SK-N-SH (cell line): ENCODE data around the gene ARFGAP1. TPM values are rescaled to one million over a fixed set of nuclear protein-coding genes. Genes with fewer than 3 reads are reported as not detected.

ENCODE experiments used
- CTCF ChIA-PET: fragments of 300-600, 350-600 bp; formaldehyde crosslinking; extraction: SDS; loops from one replicate; lab custom pipeline; 2021; lab: Yijun Ruan, JAX
- POLR2A ChIA-PET: fragments of 350-600 bp; sonication (Branson Sonifier 250); formaldehyde crosslinking; extraction: SDS; loops from one replicate; lab custom pipeline; 2020; ENCODE audit warnings: antibody characterized with exemption, inconsistent platforms; lab: Yijun Ruan, JAX
- DNase-seq: peaks from one replicate; pipeline ENCODE4 v3.0.0; 2012
- H2AFZ ChIP-seq: fragments of 200-600 bp; sonication (generic); 2 replicates; pipeline ENCODE4 v1.8.1; 2016; ENCODE audit warnings: antibody characterized with exemption, mild to moderate bottlenecking, low read depth
- H3F3A ChIP-seq: fragments of 200-600 bp; sonication (generic); replicated peaks from 2 replicates; pipeline ENCODE3; 2016; ENCODE audit warnings: antibody characterized with exemption, mild to moderate bottlenecking; ENCODE audit not compliant: insufficient read depth
- H3K27ac ChIP-seq, 2 experiments: fragments of 200-500 bp in 1 of 2; fragments of 200-600 bp in 1 of 2; sonication (Bioruptor generic) in 1 of 2; sonication (generic), shearing (Covaris generic) in 1 of 2; 2 replicates each; pipeline versions ENCODE4 v1.5.1 to v1.6.1; 2014 to 2016; ENCODE audit warnings: low read depth in 2 of 2, inconsistent platforms in 1 of 2, low read length in 1 of 2, mild to moderate bottlenecking in 1 of 2, mixed read lengths in 1 of 2
- H3K27me3 ChIP-seq: fragments of 200-600 bp; sonication (generic), shearing (Covaris generic); 2 replicates; pipeline ENCODE4 v1.6.1; 2016; ENCODE audit warnings: mixed run types; ENCODE audit not compliant: insufficient read depth
- H3K36me3 ChIP-seq, 2 experiments: fragments of 200-500 bp in 1 of 2; fragments of 200-600 bp in 1 of 2; sonication (Bioruptor generic) in 1 of 2; sonication (generic) in 1 of 2; replicated peaks in 1 of 2; 2 replicates each; pipeline versions ENCODE3 to v1.5.1; 2014 to 2016; ENCODE audit warnings: low read length in 1 of 2, mild to moderate bottlenecking in 1 of 2; ENCODE audit not compliant: insufficient read depth in 2 of 2, control insufficient read depth in 1 of 2
- H3K4me1 ChIP-seq, 2 experiments: fragments of 200-500 bp in 1 of 2; fragments of 200-600 bp in 1 of 2; sonication (Bioruptor generic) in 1 of 2; sonication (generic), shearing (Covaris generic) in 1 of 2; 2 replicates each; pipeline versions ENCODE4 v1.5.1 to v1.6.1; 2014 to 2016; ENCODE audit warnings: low read depth in 1 of 2, low read length in 1 of 2, mixed run types in 1 of 2; ENCODE audit not compliant: insufficient read depth in 2 of 2, control insufficient read depth in 1 of 2
- H3K4me2 ChIP-seq: fragments of 200-600 bp; sonication (generic), shearing (Covaris generic); 2 replicates; pipeline ENCODE4 v1.6.1; 2017; ENCODE audit warnings: mixed run types
- H3K4me3 ChIP-seq, 2 experiments: fragments of 200-500 bp in 1 of 2; fragments of 200-600 bp in 1 of 2; sonication (Bioruptor generic) in 1 of 2; sonication (generic), shearing (Covaris generic) in 1 of 2; 2 replicates each; pipeline versions ENCODE4 v1.5.1 to v1.8.1; 2014 to 2016; ENCODE audit warnings: low read depth in 2 of 2, inconsistent platforms in 1 of 2, low read length in 1 of 2, mild to moderate bottlenecking in 1 of 2, mixed read lengths in 1 of 2, moderate library complexity in 1 of 2
- H3K79me2 ChIP-seq: fragments of 200-600 bp; sonication (generic); 2 replicates; pipeline ENCODE4 v1.8.1; 2017; ENCODE audit warnings: mild to moderate bottlenecking; ENCODE audit not compliant: insufficient read depth
- H3K9ac ChIP-seq: fragments of 200-600 bp; sonication (generic); 2 replicates; pipeline ENCODE4 v1.6.1; 2017; ENCODE audit warnings: mixed run types
- H3K9me2 ChIP-seq: fragments of 200-600 bp; sonication (generic); 2 replicates; pipeline ENCODE4 v1.6.1; 2017; ENCODE audit warnings: mixed run types
- H3K9me3 ChIP-seq: fragments of 200-600 bp; sonication (generic); 2 replicates; pipeline ENCODE4 v1.6.1; 2017; ENCODE audit warnings: mixed run types, mild to moderate bottlenecking, moderate library complexity
- H4K20me1 ChIP-seq: fragments of 200-600 bp; sonication (generic); 2 replicates; pipeline ENCODE4 v1.6.1; 2017; ENCODE audit warnings: mild to moderate bottlenecking, mixed run types; ENCODE audit not compliant: insufficient read depth
- CTCF ChIP-seq: fragments of 200-600 bp; sonication (generic); IDR thresholded peaks from 2 replicates; pipeline ENCODE4 v1.6.1; 2017; ENCODE audit warnings: antibody characterized with exemption, mild to moderate bottlenecking, moderate library complexity
- ELF1 ChIP-seq: IDR thresholded peaks from 2 replicates; pipeline ENCODE4 v1.4.0; 2012
- FOSL2 ChIP-seq: IDR thresholded peaks from 2 replicates; pipeline ENCODE4 v1.4.0; 2012; ENCODE audit warnings: low read depth, mild to moderate bottlenecking, moderate library complexity, borderline replicate concordance
- FOXM1 ChIP-seq: IDR thresholded peaks from 2 replicates; pipeline ENCODE4 v1.4.0; 2012; ENCODE audit warnings: low read depth, mild to moderate bottlenecking
- MEF2A ChIP-seq: IDR thresholded peaks from 2 replicates; pipeline ENCODE4 v1.4.0; 2012; ENCODE audit warnings: low read depth, borderline replicate concordance
- MXI1 ChIP-seq: IDR thresholded peaks from 2 replicates; pipeline ENCODE4 v1.6.1; 2012; ENCODE audit warnings: mild to moderate bottlenecking, low read depth, low read length, improper control_type of control experiment
- NFIC ChIP-seq: IDR thresholded peaks from 2 replicates; pipeline ENCODE4 v1.4.0; 2012; ENCODE audit warnings: borderline replicate concordance
- NRF1 ChIP-seq: IDR thresholded peaks from 2 replicates; pipeline ENCODE4 v1.6.1; 2012; ENCODE audit warnings: low read depth, mild to moderate bottlenecking, low read length
- PBX3 ChIP-seq: IDR thresholded peaks from 2 replicates; pipeline ENCODE4; 2012
- POLR2AphosphoS5 ChIP-seq: IDR thresholded peaks from 2 replicates; pipeline ENCODE4 v1.6.1; 2012; ENCODE audit warnings: low read depth, low read length
- RAD21 ChIP-seq: IDR thresholded peaks from 2 replicates; pipeline ENCODE4 v1.6.1; 2012; ENCODE audit warnings: mild to moderate bottlenecking, low read length
- RXRA ChIP-seq: IDR thresholded peaks from 2 replicates; pipeline ENCODE4 v1.4.0; 2012; ENCODE audit warnings: low read depth, mild to moderate bottlenecking, borderline replicate concordance
- SMC3 ChIP-seq: IDR thresholded peaks from 2 replicates; pipeline ENCODE4 v1.6.1; 2012; ENCODE audit warnings: low read depth, low read length, improper control_type of control experiment
- TCF12 ChIP-seq: IDR thresholded peaks from 2 replicates; pipeline ENCODE4 v1.4.0; 2012
- TEAD4 ChIP-seq: IDR thresholded peaks from 2 replicates; pipeline ENCODE4 v1.4.0; 2012; ENCODE audit warnings: mild to moderate bottlenecking, borderline replicate concordance; ENCODE audit not compliant: insufficient read depth
- USF1 ChIP-seq: IDR thresholded peaks from 2 replicates; pipeline ENCODE4 v1.4.0; 2012; ENCODE audit warnings: low read depth, borderline replicate concordance
- USF2 ChIP-seq: fragments of 150-350 bp; IDR thresholded peaks from 2 replicates; pipeline ENCODE4 v1.6.1; 2017; ENCODE audit warnings: antibody characterized with exemption, low read length, low read depth, borderline replicate concordance
- ZBTB33 ChIP-seq: IDR thresholded peaks from 2 replicates; pipeline ENCODE4 v1.4.0; 2012; ENCODE audit warnings: low read depth, borderline replicate concordance
- WGBS: methylation state at CpG from one replicate; pipeline ENCODE4 v1.1.6; 2017; ENCODE audit warnings: low lambda C conversion rate; 5-methylcytosine and 5-hydroxymethylcytosine counted together
- polyA plus RNA-seq, 3 experiments: library from polyadenylated mRNA; depleted of rRNA; stranded (reverse); fragments of >200 nt; gene quantifications; 2 replicates each; pipeline ENCODE4 v1.2.3, GENCODE V29; 2012

ARFGAP1 gene
- polyA plus RNA-seq, 1 of the 3 experiments (the other 2 are of a cell fraction), result 72.7 TPM

- TF ChIP-seq USF1 (no peak), PBX3 (no peak), FOSL2 (no peak), NFIC (no peak), TCF12 (no peak), ZBTB33 (no peak), POLR2AphosphoS5 (no peak), MEF2A (no peak), SMC3 (no peak), MXI1 (no peak), FOXM1 (no peak), ELF1 (no peak), NRF1 (no peak), RXRA (no peak), TEAD4 (no peak)
- ChIA-PET CTCF (interaction anchor here (2.1 kb wide), 1 partner anchor 81 kb away, joined by 7 read pairs; no protein-coding TSS in a partner anchor), POLR2A (no interaction called here)
- Histone ChIP-seq H3K36me3 (no peaks in the 10 kb centered on the region), H3K27me3 (no peaks in the 10 kb centered on the region), H3F3A (no peaks in the 10 kb centered on the region), H2AFZ (no peak overlapping the region), H3K9me3 (no peaks in the 10 kb centered on the region), H3K4me3 (no peak overlapping the region), H3K4me2 (no peak overlapping the region), H3K27ac (no peak overlapping the region), H4K20me1 (no peaks in the 10 kb centered on the region), H3K79me2 (no peaks in the 10 kb centered on the region), H3K9me2 (no peaks in the 10 kb centered on the region), H3K4me1 (peaks cover 5 to 13% of the 10 kb centered on the region in 2 experiments; a peak in 1 of 4 replicates), H3K9ac (no peak overlapping the region)
- WGBS, result 81% methylated on average over 13 of the region's 13 CpGs
- no peak for DNase-seq
These were observed 43.8 kb upstream of the ARFGAP1 start for GRCh38 chr20:63228806-63229205.

GRCh38 chr20:63230800-63231268, 41.8 kb upstream of the ARFGAP1 start:
- H3K9me2 ChIP-seq, result no peaks in the 10 kb centered on the region
- no peak overlapping the region for H2AFZ ChIP-seq
- no peak overlapping the region for H3K4me2 ChIP-seq
- ChIA-PET CTCF (interaction anchor here (0.8 to 3.7 kb wide), 13 partner anchors 7 to 151 kb away, joined by 3 to 42 read pairs (median 5); partner anchors contain the start of genes ARFGAP1 and COL20A1), POLR2A (no interaction called here)
- H3K9me3 ChIP-seq, result no peaks in the 10 kb centered on the region
- H3K36me3 ChIP-seq, result no peaks in the 10 kb centered on the region
- TF ChIP-seq USF2 (no peak), ELF1 (no peak), CTCF (peak; percentile 58), SMC3 (peak; percentile 46), PBX3 (no peak), FOSL2 (no peak), RAD21 (peak; percentile 54)
- WGBS, result 53% methylated on average over 10 of the region's 17 CpGs
- H3K27me3 ChIP-seq, result no peaks in the 10 kb centered on the region
- peaks cover 0 to 5% of the 10 kb centered on the region in 2 experiments; a peak in 1 of 4 replicates for H3K4me1 ChIP-seq
- no peak overlapping the region for H3K9ac ChIP-seq
- H3F3A ChIP-seq, result no peaks in the 10 kb centered on the region
- no peaks in the 10 kb centered on the region for H4K20me1 ChIP-seq
- no peak overlapping the region; a peak in 1 of 4 replicates for H3K4me3 ChIP-seq
- H3K79me2 ChIP-seq, result no peaks in the 10 kb centered on the region
- no peak overlapping the region for H3K27ac ChIP-seq
- DNase-seq, result peak; percentile 74
